HG03432 (cell line): ENCODE measurements around the gene NFYA.

Experiments used
- ATAC-seq: cut with Tn5 transposase; IDR thresholded peaks from one replicate; pipeline ENCODE4 v1.9.1; 2021; ENCODE audit warnings: mild to moderate bottlenecking, moderate library complexity; ENCODE audit not compliant: unreplicated experiment

NFYA gene

DNA sequence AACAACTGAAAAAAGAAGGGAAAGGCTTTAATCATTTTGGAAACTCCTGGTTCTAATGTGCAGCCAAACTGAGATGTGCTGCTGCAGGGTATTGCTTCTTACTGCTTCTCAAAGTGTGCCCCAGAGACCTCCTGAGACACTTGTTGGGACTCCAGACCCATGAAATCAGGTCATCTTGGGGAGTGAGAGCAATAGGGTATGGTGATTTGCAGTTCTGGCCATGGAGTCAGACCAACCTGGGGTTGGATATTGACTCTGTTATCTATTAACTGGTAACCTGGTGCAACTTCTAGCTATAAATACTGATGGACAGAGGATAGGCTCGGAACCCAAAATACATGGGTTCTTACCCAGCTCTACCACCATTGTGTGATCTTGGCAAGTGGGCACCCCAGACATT, 26.7 kb upstream of the NFYA start:
- no peak for ATAC-seq

- ATAC-seq, result no peak
Observed at GRCh38 chr6:41047306-41047705, 25.5 kb upstream of the NFYA start.

GRCh38 chr6:41047745-41048732, 24.7 kb upstream of the NFYA start:
- ATAC-seq, result no peak

GRCh38 chr6:41049521-41049920, 23.3 kb upstream of the NFYA start:
- ATAC-seq, result no peak

GRCh38 chr6:41049955-41050354, 22.8 kb upstream of the NFYA start:
- ATAC-seq, result no peak

DNA sequence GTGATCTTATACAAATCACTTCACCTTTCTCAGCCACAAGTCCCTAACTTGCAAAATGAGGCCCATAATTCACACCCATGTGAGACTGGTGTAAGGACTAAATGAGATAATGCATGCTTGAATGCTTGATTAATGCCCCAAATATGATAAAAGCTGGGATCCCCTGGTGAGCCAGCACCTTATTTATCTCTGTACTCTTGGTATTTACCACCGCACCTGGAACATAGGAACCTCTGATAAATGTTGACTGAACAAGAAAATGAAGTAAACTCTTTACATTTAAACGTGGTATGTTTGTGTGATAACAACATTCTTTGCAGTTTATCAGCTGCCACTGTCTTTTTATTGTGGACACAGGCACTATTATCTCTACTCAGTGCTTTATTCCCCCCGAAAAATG, 22.2 kb upstream of the NFYA start:
- ATAC-seq, result no peak

- no peak for ATAC-seq
Observed at GRCh38 chr6:41051873-41052272, 20.9 kb upstream of the NFYA start.

DNA sequence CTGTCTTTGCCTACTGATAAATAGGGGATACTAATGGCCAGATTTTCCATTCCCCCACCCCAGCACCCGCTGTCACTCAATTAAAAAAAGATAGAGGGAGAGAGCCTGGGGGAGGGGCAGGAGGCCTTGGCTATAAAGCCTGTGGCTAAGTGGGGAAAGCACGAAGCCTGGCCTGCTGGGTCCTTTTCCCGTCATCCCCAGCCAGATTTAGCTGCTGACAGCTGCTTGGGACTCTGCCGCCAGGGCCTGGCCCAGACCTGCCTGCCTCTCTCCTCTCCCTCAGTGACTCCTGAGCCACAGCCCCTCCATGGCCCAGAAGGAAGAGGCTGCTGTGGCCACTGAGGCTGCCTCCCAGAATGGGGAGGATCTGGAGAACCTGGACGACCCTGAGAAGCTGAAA, 19.7 kb upstream of the NFYA start, which contains the start of gene APOBEC2:
APOBEC2 (plus strand) TSS at position 162 of the 400 bp plus-strand sequence; CDS start at position 308, 146 bp downstream.
- no peak for ATAC-seq

GRCh38 chr6:41054511-41054910, 18.3 kb upstream of the NFYA start:
- no peak for ATAC-seq

DNA sequence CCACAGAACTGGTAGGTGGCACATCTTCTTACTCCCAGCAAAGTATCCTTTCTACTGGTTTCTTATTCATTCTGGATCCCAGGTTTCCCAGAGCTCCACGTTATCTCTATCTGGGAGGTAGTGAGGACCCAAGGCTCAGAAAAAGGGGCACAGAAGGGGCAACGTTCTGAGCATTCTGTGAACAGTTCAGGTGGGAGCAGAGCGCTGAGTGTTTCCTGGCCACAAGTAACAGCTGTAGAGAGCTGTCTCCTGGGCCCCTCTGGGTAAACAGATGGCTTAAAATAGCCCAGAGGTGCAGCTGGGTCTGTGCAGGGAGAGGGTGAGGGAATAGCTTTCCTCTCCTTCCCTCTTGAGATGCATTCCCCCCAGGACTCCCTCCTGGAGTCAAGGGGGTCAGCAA, 17.6 kb upstream of the NFYA start:
- no peak for ATAC-seq

- no peak for ATAC-seq
Observed at GRCh38 chr6:41056768-41057490, 15.8 kb upstream of the NFYA start.

DNA sequence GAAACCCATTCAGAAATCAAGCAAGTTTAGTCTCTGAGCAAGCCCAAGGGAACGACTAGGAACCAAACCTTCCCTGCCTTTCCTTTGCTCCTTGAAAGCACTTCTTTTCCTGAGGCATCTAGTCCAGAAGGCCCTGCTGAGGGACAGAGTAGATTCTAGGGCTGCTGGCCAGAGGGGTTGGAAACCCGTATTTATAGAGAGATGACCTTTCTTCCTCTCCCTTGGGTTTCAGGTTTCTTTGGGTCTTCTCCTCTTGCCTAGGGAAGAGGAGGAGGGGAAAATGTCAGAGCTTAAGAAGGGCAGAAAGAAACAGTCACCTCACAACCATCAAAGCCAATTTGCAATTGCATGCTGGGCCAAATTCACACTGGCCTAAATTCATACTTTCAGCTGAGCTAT, 14.0 kb upstream of the NFYA start:
- no peak for ATAC-seq

- ATAC-seq, result no peak
Observed at GRCh38 chr6:41059556-41059955, 13.2 kb upstream of the NFYA start.

DNA sequence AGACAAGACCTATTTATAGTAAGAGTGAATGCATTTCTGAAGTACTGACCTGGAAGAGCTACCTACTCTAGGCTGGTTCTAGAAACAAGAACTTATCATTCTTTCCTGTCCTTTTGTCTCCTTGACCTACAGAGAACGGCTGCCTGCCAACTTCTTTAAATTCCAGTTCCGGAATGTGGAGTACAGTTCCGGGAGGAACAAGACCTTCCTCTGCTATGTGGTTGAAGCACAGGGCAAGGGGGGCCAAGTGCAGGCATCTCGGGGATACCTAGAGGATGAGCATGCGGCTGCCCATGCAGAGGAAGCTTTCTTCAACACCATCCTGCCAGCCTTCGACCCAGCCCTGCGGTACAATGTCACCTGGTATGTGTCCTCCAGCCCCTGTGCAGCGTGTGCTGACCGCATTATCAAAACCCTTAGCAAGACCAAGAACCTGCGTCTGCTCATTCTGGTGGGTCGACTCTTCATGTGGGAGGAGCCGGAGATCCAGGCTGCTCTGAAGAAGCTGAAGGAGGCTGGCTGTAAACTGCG, 11.5 kb upstream of the NFYA start:
- no peak for ATAC-seq

GRCh38 chr6:41062056-41062455, 10.7 kb upstream of the NFYA start:
- ATAC-seq, result no peak

GRCh38 chr6:41063884-41064285, 8.9 kb upstream of the NFYA start:
- no peak for ATAC-seq

DNA sequence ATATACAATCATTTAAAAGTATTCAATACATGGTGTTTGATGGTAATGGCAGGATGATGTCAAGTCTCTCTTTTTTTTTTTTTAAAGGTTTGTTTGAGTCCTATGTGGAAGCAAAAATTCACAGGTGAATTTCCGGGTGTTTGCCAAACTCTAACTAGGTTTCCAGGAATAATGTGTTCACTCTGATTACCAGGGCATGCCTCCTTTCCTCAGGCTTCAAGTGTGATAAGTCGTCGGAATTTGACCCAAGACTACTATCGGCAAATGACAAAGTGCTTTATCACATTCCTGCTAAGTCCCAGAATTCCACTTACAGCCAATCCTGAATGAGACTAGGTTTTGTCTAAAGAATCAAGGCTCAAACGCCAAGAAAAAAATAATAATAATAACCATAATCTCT, 7.9 kb upstream of the NFYA start:
- no peak for ATAC-seq

DNA sequence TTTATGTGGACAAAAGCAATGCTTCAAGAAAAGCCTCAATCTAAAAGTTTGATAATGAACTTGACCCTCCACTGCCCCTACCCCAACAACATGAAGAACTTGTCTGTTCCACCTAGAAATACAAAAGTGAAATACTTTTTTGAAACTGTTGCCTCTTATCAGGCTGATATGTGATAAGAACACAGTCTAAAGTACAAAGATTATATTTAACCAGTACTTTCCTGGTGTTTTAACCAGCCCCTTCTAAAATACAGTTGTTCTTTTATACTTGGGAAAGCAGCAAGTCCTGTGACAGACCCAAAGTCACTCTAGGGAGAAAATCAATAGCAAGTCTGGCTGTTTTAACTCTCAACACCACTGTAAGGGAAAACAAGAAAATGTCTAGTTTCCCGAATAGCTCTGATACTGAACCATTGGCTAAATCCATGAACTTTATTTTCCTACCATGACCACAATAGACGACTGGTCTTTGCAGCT, 7.2 kb upstream of the NFYA start:
- no peak for ATAC-seq

DNA sequence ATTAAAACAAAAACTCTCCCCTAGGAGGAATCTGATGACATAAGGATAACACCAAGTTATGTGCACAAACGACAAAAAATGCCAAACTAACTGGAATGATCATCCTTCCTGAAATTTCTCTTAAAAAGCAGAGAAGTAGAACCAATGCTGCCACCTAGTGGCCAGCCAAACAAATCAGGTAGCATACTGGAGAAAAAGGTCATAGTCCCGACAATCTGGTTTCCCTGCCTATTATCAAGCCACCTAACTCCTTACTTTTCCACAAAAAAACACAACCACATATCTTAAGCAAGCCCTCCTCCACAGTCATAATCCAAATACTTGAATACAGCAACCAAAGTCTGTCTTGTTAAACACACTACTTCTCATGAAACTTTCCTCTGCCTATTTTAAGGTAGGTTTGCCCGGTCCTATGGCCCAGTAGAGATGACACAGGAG, 5.9 kb upstream of the NFYA start:
- ATAC-seq, result no peak

- ATAC-seq, result no peak
Observed at GRCh38 chr6:41071501-41071922, 1.3 kb upstream of the NFYA start.
